NCI-H146 (cell line): ENCODE data around the gene UBXN7.
"Not testable (repeated sequence)": the region's sequence is repeated elsewhere in the genome, so short reads cannot be mapped to it uniquely, and the experiment has no call there.

Experiments
- DNase-seq: peaks from one replicate; lab custom pipeline; 2025; lab: John Stamatoyannopoulos, UW

UBXN7 gene

GRCh38 chr3:196316799-196317686 is 115.2 kb downstream of the UBXN7 start:
- DNase-seq = not testable (repeated sequence)

- DNase-seq = no peak
Observed at GRCh38 chr3:196315821-196316220, 116.4 kb downstream of the UBXN7 start.

GRCh38 chr3:196314597-196314996 is 117.6 kb downstream of the UBXN7 start:
- no peak for DNase-seq

GRCh38 chr3:196314086-196314485 is 118.1 kb downstream of the UBXN7 start:
- not testable (repeated sequence) for DNase-seq

GRCh38 chr3:196302960-196303359 is 129.3 kb downstream of the UBXN7 start:
- DNase-seq = not testable (repeated sequence)

GRCh38 chr3:196302551-196302950 is 129.7 kb downstream of the UBXN7 start:
- not testable (repeated sequence) for DNase-seq

- DNase-seq = no peak
Observed at GRCh38 chr3:196298521-196298920, 133.7 kb downstream of the UBXN7 start.
